SK-N-SH (cell line): Measurements from ENCODE around the gene CHST9. TPM values are rescaled to one million over a fixed set of nuclear protein-coding genes. Genes with fewer than 3 reads are reported as not detected.

Source experiments
- CTCF ChIA-PET: fragments of 300-600, 350-600 bp; formaldehyde crosslinking; extraction: SDS; loops from one replicate; lab custom pipeline; 2021; lab: Yijun Ruan, JAX
- POLR2A ChIA-PET: fragments of 350-600 bp; sonication (Branson Sonifier 250); formaldehyde crosslinking; extraction: SDS; loops from one replicate; lab custom pipeline; 2020; ENCODE audit warnings: antibody characterized with exemption, inconsistent platforms; lab: Yijun Ruan, JAX
- DNase-seq: peaks from one replicate; pipeline ENCODE4 v3.0.0; 2012
- H2AFZ ChIP-seq: fragments of 200-600 bp; sonication (generic); 2 replicates; pipeline ENCODE4 v1.8.1; 2016; ENCODE audit warnings: antibody characterized with exemption, mild to moderate bottlenecking, low read depth
- H3F3A ChIP-seq: fragments of 200-600 bp; sonication (generic); replicated peaks from 2 replicates; pipeline ENCODE3; 2016; ENCODE audit warnings: antibody characterized with exemption, mild to moderate bottlenecking; ENCODE audit not compliant: insufficient read depth
- H3K27ac ChIP-seq, 2 experiments: fragments of 200-500 bp in 1 of 2; fragments of 200-600 bp in 1 of 2; sonication (Bioruptor generic) in 1 of 2; sonication (generic), shearing (Covaris generic) in 1 of 2; 2 replicates each; pipeline versions ENCODE4 v1.5.1 to v1.6.1; 2014 to 2016; ENCODE audit warnings: low read depth in 2 of 2, inconsistent platforms in 1 of 2, low read length in 1 of 2, mild to moderate bottlenecking in 1 of 2, mixed read lengths in 1 of 2
- H3K27me3 ChIP-seq: fragments of 200-600 bp; sonication (generic), shearing (Covaris generic); 2 replicates; pipeline ENCODE4 v1.6.1; 2016; ENCODE audit warnings: mixed run types; ENCODE audit not compliant: insufficient read depth
- H3K36me3 ChIP-seq, 2 experiments: fragments of 200-500 bp in 1 of 2; fragments of 200-600 bp in 1 of 2; sonication (Bioruptor generic) in 1 of 2; sonication (generic) in 1 of 2; replicated peaks in 1 of 2; 2 replicates each; pipeline versions ENCODE3 to v1.5.1; 2014 to 2016; ENCODE audit warnings: low read length in 1 of 2, mild to moderate bottlenecking in 1 of 2; ENCODE audit not compliant: insufficient read depth in 2 of 2, control insufficient read depth in 1 of 2
- H3K4me1 ChIP-seq, 2 experiments: fragments of 200-500 bp in 1 of 2; fragments of 200-600 bp in 1 of 2; sonication (Bioruptor generic) in 1 of 2; sonication (generic), shearing (Covaris generic) in 1 of 2; 2 replicates each; pipeline versions ENCODE4 v1.5.1 to v1.6.1; 2014 to 2016; ENCODE audit warnings: low read depth in 1 of 2, low read length in 1 of 2, mixed run types in 1 of 2; ENCODE audit not compliant: insufficient read depth in 2 of 2, control insufficient read depth in 1 of 2
- H3K4me2 ChIP-seq: fragments of 200-600 bp; sonication (generic), shearing (Covaris generic); 2 replicates; pipeline ENCODE4 v1.6.1; 2017; ENCODE audit warnings: mixed run types
- H3K4me3 ChIP-seq, 2 experiments: fragments of 200-500 bp in 1 of 2; fragments of 200-600 bp in 1 of 2; sonication (Bioruptor generic) in 1 of 2; sonication (generic), shearing (Covaris generic) in 1 of 2; 2 replicates each; pipeline versions ENCODE4 v1.5.1 to v1.8.1; 2014 to 2016; ENCODE audit warnings: low read depth in 2 of 2, inconsistent platforms in 1 of 2, low read length in 1 of 2, mild to moderate bottlenecking in 1 of 2, mixed read lengths in 1 of 2, moderate library complexity in 1 of 2
- H3K79me2 ChIP-seq: fragments of 200-600 bp; sonication (generic); 2 replicates; pipeline ENCODE4 v1.8.1; 2017; ENCODE audit warnings: mild to moderate bottlenecking; ENCODE audit not compliant: insufficient read depth
- H3K9ac ChIP-seq: fragments of 200-600 bp; sonication (generic); 2 replicates; pipeline ENCODE4 v1.6.1; 2017; ENCODE audit warnings: mixed run types
- H3K9me2 ChIP-seq: fragments of 200-600 bp; sonication (generic); 2 replicates; pipeline ENCODE4 v1.6.1; 2017; ENCODE audit warnings: mixed run types
- H3K9me3 ChIP-seq: fragments of 200-600 bp; sonication (generic); 2 replicates; pipeline ENCODE4 v1.6.1; 2017; ENCODE audit warnings: mixed run types, mild to moderate bottlenecking, moderate library complexity
- H4K20me1 ChIP-seq: fragments of 200-600 bp; sonication (generic); 2 replicates; pipeline ENCODE4 v1.6.1; 2017; ENCODE audit warnings: mild to moderate bottlenecking, mixed run types; ENCODE audit not compliant: insufficient read depth
- FOXM1 ChIP-seq: IDR thresholded peaks from 2 replicates; pipeline ENCODE4 v1.4.0; 2012; ENCODE audit warnings: low read depth, mild to moderate bottlenecking
- GABPA ChIP-seq: IDR thresholded peaks from 2 replicates; pipeline ENCODE4 v1.4.0; 2012; ENCODE audit warnings: low read depth, mild to moderate bottlenecking
- IRF3 ChIP-seq: fragments of 150-350 bp; IDR thresholded peaks from 2 replicates; pipeline ENCODE4 v1.6.1; 2016; ENCODE audit warnings: mild to moderate bottlenecking, low read depth, low read length
- MXI1 ChIP-seq: IDR thresholded peaks from 2 replicates; pipeline ENCODE4 v1.6.1; 2012; ENCODE audit warnings: mild to moderate bottlenecking, low read depth, low read length, improper control_type of control experiment
- NRF1 ChIP-seq: IDR thresholded peaks from 2 replicates; pipeline ENCODE4 v1.6.1; 2012; ENCODE audit warnings: low read depth, mild to moderate bottlenecking, low read length
- PBX3 ChIP-seq: IDR thresholded peaks from 2 replicates; pipeline ENCODE4; 2012
- RCOR1 ChIP-seq: fragments of 150-350 bp; IDR thresholded peaks from 2 replicates; pipeline ENCODE4 v1.6.1; 2017; ENCODE audit warnings: antibody characterized with exemption, low read length
- REST ChIP-seq: IDR thresholded peaks from 2 replicates; pipeline ENCODE4 v1.6.1; 2012; ENCODE audit warnings: mild to moderate bottlenecking, low read depth, low read length, moderate library complexity
- TAF1 ChIP-seq: IDR thresholded peaks from 2 replicates; pipeline ENCODE4 v1.6.1; 2012; ENCODE audit warnings: low read depth, mild to moderate bottlenecking, low read length, moderate library complexity, borderline replicate concordance
- USF1 ChIP-seq: IDR thresholded peaks from 2 replicates; pipeline ENCODE4 v1.4.0; 2012; ENCODE audit warnings: low read depth, borderline replicate concordance
- YY1 ChIP-seq: IDR thresholded peaks from 2 replicates; pipeline ENCODE4 v1.4.0; 2012; ENCODE audit warnings: low read depth, mild to moderate bottlenecking
- WGBS: methylation state at CpG from one replicate; pipeline ENCODE4 v1.1.6; 2017; ENCODE audit warnings: low lambda C conversion rate; 5-methylcytosine and 5-hydroxymethylcytosine counted together
- polyA plus RNA-seq, 3 experiments: library from polyadenylated mRNA; depleted of rRNA; stranded (reverse); fragments of >200 nt; gene quantifications; 2 replicates each; pipeline ENCODE4 v1.2.3, GENCODE V29; 2012

Gene CHST9
- polyA plus RNA-seq, 1 of the 3 experiments (the other 2 are of a cell fraction): not detected

- H3K9me3 ChIP-seq: no peaks in the 10 kb centered on the region
- TF ChIP-seq USF1: no peak
- no peak for TF ChIP-seq NRF1
- DNase-seq: no peak
- ChIA-PET POLR2A (no interaction called here), CTCF (no interaction called here)
- no peaks in the 10 kb centered on the region for H3K27me3 ChIP-seq
- no peaks in the 10 kb centered on the region for H4K20me1 ChIP-seq
- H3K9ac ChIP-seq: no peak overlapping the region
- H3K36me3 ChIP-seq: no peaks in the 10 kb centered on the region
- H3K79me2 ChIP-seq: no peaks in the 10 kb centered on the region
- H3K4me1 ChIP-seq: no peaks in the 10 kb centered on the region
- no peak overlapping the region for H3K4me2 ChIP-seq
- no peak overlapping the region for H3K27ac ChIP-seq
- no peaks in the 10 kb centered on the region for H3K9me2 ChIP-seq
- H2AFZ ChIP-seq: no peak overlapping the region
- 15% methylated on average over 3 of the region's 3 CpGs for WGBS
- no peaks in the 10 kb centered on the region for H3F3A ChIP-seq
- no peak overlapping the region for H3K4me3 ChIP-seq
These were observed 64.9 kb downstream of the CHST9 start for GRCh38 chr18:27120246-27120645.

GRCh38 chr18:27118973-27119372 lies 66.1 kb downstream of the CHST9 start:
- POLR2A ChIA-PET: no interaction called here
- no peak overlapping the region for H3K4me2 ChIP-seq
- H3K9me2 ChIP-seq: no peaks in the 10 kb centered on the region
- H3F3A ChIP-seq: no peaks in the 10 kb centered on the region
- no peaks in the 10 kb centered on the region for H4K20me1 ChIP-seq
- 21% methylated on average over 3 of the region's 3 CpGs for WGBS
- no peak for DNase-seq
- no peaks in the 10 kb centered on the region for H3K36me3 ChIP-seq
- no peak overlapping the region for H3K27ac ChIP-seq
- H3K27me3 ChIP-seq: no peaks in the 10 kb centered on the region
- H3K4me1 ChIP-seq: no peaks in the 10 kb centered on the region
- H3K9me3 ChIP-seq: no peaks in the 10 kb centered on the region
- H3K4me3 ChIP-seq: no peak overlapping the region
- CTCF ChIA-PET: no interaction called here
- no peaks in the 10 kb centered on the region for H3K79me2 ChIP-seq
- TF ChIP-seq RCOR1 (no peak), IRF3 (no peak), GABPA (no peak), MXI1 (no peak), TAF1 (no peak), YY1 (no peak), FOXM1 (no peak), REST (no peak), PBX3 (no peak)
- no peak overlapping the region for H3K9ac ChIP-seq
- H2AFZ ChIP-seq: no peak overlapping the region
